Mesenchymal stem cell (in vitro differentiated cells and primary cell): Measurements from ENCODE around the gene PIBF1.
A peak's percentile ranks its signal among the peaks of the same experiment; 100 is the strongest.

Source experiments
- DNase-seq: peaks from one replicate; pipeline ENCODE4 v3.0.0-alpha.2; 2013
- H2AFZ ChIP-seq: one replicate; pipeline ENCODE4 v1.6.1; 2013; ENCODE audit warnings: low read depth, mild to moderate bottlenecking, control low read depth, inconsistent platforms, low read length, moderate library complexity
- H2AK5ac ChIP-seq: 2 replicates; pipeline ENCODE4 v1.6.1; 2013; ENCODE audit warnings: low read length, moderate library complexity, mild to moderate bottlenecking, inconsistent platforms; ENCODE audit not compliant: severe bottlenecking
- H2BK120ac ChIP-seq: one replicate; pipeline ENCODE4 v1.6.1; 2013; ENCODE audit warnings: low read depth, mild to moderate bottlenecking, inconsistent platforms, low read length, moderate library complexity
- H2BK12ac ChIP-seq, 2 experiments: one replicate each; pipeline ENCODE4 v1.6.1; 2013; ENCODE audit warnings: inconsistent platforms in 2 of 2, low read length in 2 of 2, mild to moderate bottlenecking in 2 of 2, moderate library complexity in 2 of 2, control low read depth in 1 of 2
- H2BK15ac ChIP-seq: one replicate; pipeline ENCODE4 v1.6.1; 2013; ENCODE audit warnings: mild to moderate bottlenecking, low read depth, inconsistent platforms; ENCODE audit not compliant: poor library complexity, severe bottlenecking
- H2BK5ac ChIP-seq: 2 replicates; pipeline ENCODE4 v1.6.1; 2013; ENCODE audit warnings: low read depth, mild to moderate bottlenecking, low read length, control low read depth, inconsistent platforms; ENCODE audit not compliant: poor library complexity, severe bottlenecking
- H3K14ac ChIP-seq, 2 experiments: one replicate each; pipeline ENCODE4 v1.6.1; 2013; ENCODE audit warnings: inconsistent platforms in 2 of 2, low read length in 2 of 2, control low read depth in 1 of 2, mild to moderate bottlenecking in 1 of 2, moderate library complexity in 1 of 2
- H3K18ac ChIP-seq, 2 experiments: one replicate each; pipeline ENCODE4 v1.6.1; 2013; ENCODE audit warnings: inconsistent platforms in 2 of 2, low read length in 2 of 2, control low read depth in 1 of 2, low read depth in 1 of 2, mild to moderate bottlenecking in 1 of 2
- H3K23ac ChIP-seq, 2 experiments: one replicate each; pipeline ENCODE4 v1.6.1; 2013; ENCODE audit warnings: inconsistent platforms in 2 of 2, low read length in 2 of 2, mild to moderate bottlenecking in 2 of 2, moderate library complexity in 2 of 2, control low read depth in 1 of 2
- H3K27ac ChIP-seq: 2 replicates; pipeline ENCODE4 v1.5.1; 2013; ENCODE audit warnings: mild to moderate bottlenecking, moderate library complexity, low read length, control low read depth, inconsistent platforms; ENCODE audit not compliant: poor library complexity, severe bottlenecking
- H3K27me3 ChIP-seq, 2 experiments: 2 replicates each; pipeline versions ENCODE4 v1.6.1 to v1.7.0; 2013; ENCODE audit warnings: low read length in 2 of 2, mild to moderate bottlenecking in 2 of 2, moderate library complexity in 2 of 2, control low read depth in 1 of 2, inconsistent platforms in 1 of 2; ENCODE audit not compliant: control insufficient read depth in 1 of 2, insufficient read depth in 1 of 2
- H3K36me3 ChIP-seq, 2 experiments: 2 replicates each; pipeline versions ENCODE4 v1.6.1 to v1.7.0; 2013; ENCODE audit warnings: low read length in 2 of 2, control low read depth in 1 of 2, inconsistent platforms in 1 of 2, low read depth in 1 of 2, mild to moderate bottlenecking in 1 of 2; ENCODE audit not compliant: insufficient read depth in 2 of 2, control insufficient read depth in 1 of 2
- H3K4ac ChIP-seq, 2 experiments: one replicate each; pipeline ENCODE4 v1.6.1; 2013; ENCODE audit warnings: inconsistent platforms in 2 of 2, low read length in 2 of 2, mild to moderate bottlenecking in 2 of 2, moderate library complexity in 2 of 2, control low read depth in 1 of 2, low read depth in 1 of 2
- H3K4me1 ChIP-seq: 2 replicates; pipeline ENCODE4 v1.6.1; 2013; ENCODE audit warnings: low read depth, low read length, control low read depth; ENCODE audit not compliant: control insufficient read depth, insufficient read depth
- H3K4me2 ChIP-seq: 2 replicates; pipeline ENCODE4 v1.6.1; 2013; ENCODE audit warnings: low read length, mild to moderate bottlenecking, inconsistent platforms; ENCODE audit not compliant: poor library complexity, severe bottlenecking
- H3K4me3 ChIP-seq, 2 experiments: 2 replicates each; pipeline versions ENCODE4 v1.5.1 to v1.7.0; 2013; ENCODE audit warnings: low read length in 2 of 2, mild to moderate bottlenecking in 2 of 2, control low read depth in 1 of 2, low read depth in 1 of 2; ENCODE audit not compliant: insufficient read depth in 1 of 2
- H3K79me1 ChIP-seq: replicated peaks from 2 replicates; pipeline ENCODE4 v1.6.1; 2013; ENCODE audit warnings: mild to moderate bottlenecking, control low read depth, low read length, inconsistent platforms; ENCODE audit not compliant: poor library complexity, severe bottlenecking
- H3K9ac ChIP-seq: 2 replicates; pipeline ENCODE4 v1.7.0; 2013; ENCODE audit warnings: mild to moderate bottlenecking, low read length, moderate library complexity
- H3K9me3 ChIP-seq: 2 replicates; pipeline ENCODE4 v1.7.0; 2013; ENCODE audit warnings: mild to moderate bottlenecking, low read length; ENCODE audit not compliant: control insufficient read depth
- H4K8ac ChIP-seq: one replicate; pipeline ENCODE4 v1.6.1; 2013; ENCODE audit warnings: inconsistent platforms, mild to moderate bottlenecking, low read length, moderate library complexity
- H4K91ac ChIP-seq: one replicate; pipeline ENCODE4 v1.6.1; 2013; ENCODE audit warnings: mild to moderate bottlenecking, low read length, inconsistent platforms
- WGBS: methylation state at CpG from one replicate; pipeline ENCODE4 v1.1.7; 2013; ENCODE audit warnings: mixed read lengths; 5-methylcytosine and 5-hydroxymethylcytosine counted together

PIBF1 gene

DNA sequence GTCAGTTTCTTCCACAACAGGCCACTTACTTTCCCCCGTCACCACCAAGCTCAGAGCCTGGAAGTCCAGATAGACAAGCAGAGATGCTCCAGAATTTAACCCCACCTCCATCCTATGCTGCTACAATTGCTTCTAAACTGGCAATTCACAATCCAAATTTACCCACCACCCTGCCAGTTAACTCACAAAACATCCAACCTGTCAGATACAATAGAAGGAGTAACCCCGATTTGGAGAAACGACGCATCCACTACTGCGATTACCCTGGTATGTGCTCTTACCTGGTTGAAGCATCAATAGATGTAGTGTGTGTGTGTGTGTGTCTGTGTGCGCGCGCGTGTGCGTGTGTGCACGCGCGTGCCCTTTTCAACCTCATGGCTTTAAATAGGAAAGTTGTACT, 280.5 kb downstream of the PIBF1 start:
- Histone ChIP-seq H3K23ac (no peak overlapping the region), H2AK5ac (no peak overlapping the region), H3K9ac (no peak overlapping the region)

DNA sequence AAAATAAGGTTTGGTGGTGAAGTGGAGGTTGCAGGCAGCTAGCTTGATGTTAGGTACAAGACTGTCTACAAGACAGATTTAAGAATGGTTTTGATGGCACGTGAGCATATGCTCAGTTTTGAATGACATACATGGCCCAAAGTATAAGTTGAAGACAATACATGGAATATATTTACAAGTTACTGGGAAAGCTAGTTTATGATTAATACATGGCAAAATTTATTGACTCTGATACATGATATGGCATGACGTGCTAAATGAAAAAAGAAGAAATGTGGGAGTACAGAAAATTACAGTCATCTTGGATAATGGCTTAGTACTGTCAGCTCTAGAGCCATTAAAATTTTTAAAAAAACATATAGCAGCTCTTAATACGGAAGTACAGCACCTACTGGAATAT, 281.2 kb downstream of the PIBF1 start:
- Histone ChIP-seq H3K27ac (no peak overlapping the region), H3K27me3 (peaks cover 0 to 2% of the 10 kb centered on the region in 2 experiments), H3K79me1 (peaks cover 12% of the 10 kb centered on the region), H2BK120ac (no peak overlapping the region), H2BK5ac (no peak overlapping the region), H2AK5ac (no peak overlapping the region), H3K4me1 (no peaks in the 10 kb centered on the region), H3K36me3 (peaks cover 0 to 8% of the 10 kb centered on the region in 2 experiments), H3K23ac (no peak overlapping the region), H2BK12ac (no peak overlapping the region), H2BK15ac (no peak overlapping the region), H3K14ac (no peak overlapping the region), H3K9ac (no peak overlapping the region), H4K8ac (no peak overlapping the region), H3K4me3 (no peak overlapping the region), H3K18ac (no peak overlapping the region), H3K4ac (no peak overlapping the region), H4K91ac (no peak overlapping the region), H3K4me2 (no peak overlapping the region), H3K9me3 (no peaks in the 10 kb centered on the region), H2AFZ (no peak overlapping the region)
- 90% methylated on average over 2 of the region's 3 CpGs for WGBS
- no peak for DNase-seq

More for the DNA sequence above, 280.5 kb downstream of the PIBF1 start:
- no peak overlapping the region for H2BK5ac ChIP-seq
- no peak overlapping the region for H2BK12ac ChIP-seq
- no peak overlapping the region for H4K91ac ChIP-seq
- peak overlapping the region in 1 of 2 experiments; percentile 30 for H3K4ac ChIP-seq
- H3K27me3 ChIP-seq = peaks cover 0 to 9% of the 10 kb centered on the region in 2 experiments
- DNase-seq = no peak
- 100% methylated on average over 5 of the region's 13 CpGs for WGBS
- no peaks in the 10 kb centered on the region for H3K9me3 ChIP-seq
- H3K4me1 ChIP-seq = no peaks in the 10 kb centered on the region
- H3K27ac ChIP-seq = no peak overlapping the region
- peaks cover 0 to 8% of the 10 kb centered on the region in 2 experiments for H3K36me3 ChIP-seq
- peaks cover 10% of the 10 kb centered on the region for H3K79me1 ChIP-seq
- peak overlapping the region; percentile 61 for H4K8ac ChIP-seq
- H3K14ac ChIP-seq = no peak overlapping the region
- no peak overlapping the region for H2BK120ac ChIP-seq
- H3K4me2 ChIP-seq = no peak overlapping the region
- H2BK15ac ChIP-seq = no peak overlapping the region
- H2AFZ ChIP-seq = peak overlapping the region; percentile 27
- no peak overlapping the region for H3K4me3 ChIP-seq
- no peak overlapping the region for H3K18ac ChIP-seq

DNA sequence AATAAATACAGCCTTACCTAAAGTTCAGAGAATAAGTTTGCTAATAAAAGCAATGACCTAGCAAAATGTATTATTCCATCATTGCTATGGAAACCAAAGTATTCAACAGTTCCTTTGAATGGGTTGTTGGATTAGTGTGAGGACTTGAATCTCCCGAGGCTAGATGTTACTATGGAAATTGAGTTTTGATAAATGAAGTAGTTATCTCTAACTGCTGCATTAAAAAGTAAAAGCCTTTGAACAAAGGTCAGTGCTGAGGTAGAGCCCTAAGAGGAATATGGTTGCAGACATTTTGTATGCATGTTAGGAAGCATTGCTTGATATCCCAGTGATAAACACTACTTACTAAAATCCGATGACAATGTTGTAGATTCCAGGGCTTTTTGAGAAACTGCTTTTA, 283.1 kb downstream of the PIBF1 start:
- no peak overlapping the region for H3K4ac ChIP-seq
- H4K91ac ChIP-seq = no peak overlapping the region
- H2BK12ac ChIP-seq = no peak overlapping the region
- peaks cover 0 to 8% of the 10 kb centered on the region in 2 experiments for H3K36me3 ChIP-seq
- H2AK5ac ChIP-seq = no peak overlapping the region
- H3K14ac ChIP-seq = no peak overlapping the region
- WGBS = 96% methylated on average over 2 of the region's 2 CpGs
- no peaks in the 10 kb centered on the region for H3K9me3 ChIP-seq
- no peak overlapping the region for H2BK15ac ChIP-seq
- peaks cover 9% of the 10 kb centered on the region for H3K79me1 ChIP-seq
- no peak overlapping the region for H3K9ac ChIP-seq
- H3K4me3 ChIP-seq = no peak overlapping the region
- no peak overlapping the region for H2BK5ac ChIP-seq
- H3K4me2 ChIP-seq = no peak overlapping the region
- no peak overlapping the region for H4K8ac ChIP-seq
- no peak overlapping the region for H3K23ac ChIP-seq
- H2AFZ ChIP-seq = no peak overlapping the region
- no peaks in the 10 kb centered on the region for H3K4me1 ChIP-seq
- no peak overlapping the region for H3K18ac ChIP-seq
- no peaks in the 10 kb centered on the region for H3K27me3 ChIP-seq
- no peak for DNase-seq
- no peak overlapping the region for H2BK120ac ChIP-seq
- H3K27ac ChIP-seq = no peak overlapping the region

DNA sequence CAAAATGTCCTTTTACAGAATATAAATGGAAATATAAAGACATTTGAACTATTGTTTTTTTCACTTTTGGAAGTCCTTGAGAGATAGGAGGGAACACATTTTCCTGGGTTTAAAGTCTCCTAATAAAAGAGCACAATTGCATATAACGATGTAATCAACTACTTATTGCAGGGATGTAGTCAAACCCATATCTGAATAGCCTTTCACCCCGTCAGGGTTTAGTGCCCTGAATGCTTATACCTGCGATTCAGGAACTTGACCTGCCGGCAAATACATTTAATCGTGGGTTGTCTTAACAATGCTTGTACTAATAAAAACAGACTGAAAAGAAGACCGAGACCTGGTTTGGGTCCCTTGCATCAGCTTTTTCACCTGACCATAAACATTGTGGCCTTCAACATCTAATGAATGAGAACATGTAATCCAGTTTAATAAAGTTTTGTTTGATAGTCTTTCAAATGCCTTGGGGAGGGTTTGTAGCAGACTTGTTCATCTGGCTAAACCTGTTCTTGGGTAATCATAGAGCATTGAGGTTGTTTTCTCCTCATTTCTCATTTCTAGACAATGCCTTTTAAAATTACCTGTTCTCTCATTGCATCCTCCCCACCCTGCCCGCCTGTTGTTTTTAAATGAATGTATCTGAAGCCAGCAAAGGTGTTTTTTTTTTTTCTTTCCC, 283.9 kb downstream of the PIBF1 start:
- WGBS = 97% methylated on average over 6 of the region's 7 CpGs
- no peak overlapping the region for H3K4ac ChIP-seq

More for the DNA sequence above, 283.9 kb downstream of the PIBF1 start:
- Histone ChIP-seq H2BK5ac (no peak overlapping the region), H3K27me3 (no peaks in the 10 kb centered on the region), H2AK5ac (no peak overlapping the region), H3K36me3 (peaks cover 0 to 8% of the 10 kb centered on the region in 2 experiments), H4K91ac (no peak overlapping the region), H3K4me2 (no peak overlapping the region), H4K8ac (no peak overlapping the region), H2BK120ac (no peak overlapping the region), H3K23ac (no peak overlapping the region), H3K18ac (no peak overlapping the region), H3K14ac (no peak overlapping the region), H2BK15ac (no peak overlapping the region), H3K79me1 (peaks cover 9% of the 10 kb centered on the region), H3K4me3 (no peak overlapping the region), H2AFZ (no peak overlapping the region), H2BK12ac (no peak overlapping the region), H3K27ac (no peak overlapping the region), H3K9me3 (no peaks in the 10 kb centered on the region), H3K4me1 (no peaks in the 10 kb centered on the region), H3K9ac (no peak overlapping the region)
- no peak for DNase-seq
